SU-DHL-6 (cell line): ENCODE data around the gene SCT.

Experiments
- H2AFZ ChIP-seq: fragments of 200-600 bp; sonication (generic); 2 replicates; pipeline ENCODE4 v1.6.1; 2014; ENCODE audit warnings: low read depth, mild to moderate bottlenecking, moderate library complexity, mixed read lengths, antibody characterized with exemption, low read length; ENCODE audit not compliant: severe bottlenecking
- H3F3A ChIP-seq: fragments of 200-600 bp; shearing (Covaris generic); 2 replicates; pipeline ENCODE4 v1.6.0; 2016; ENCODE audit warnings: antibody characterized with exemption, mild to moderate bottlenecking; ENCODE audit not compliant: insufficient read depth
- H3K27ac ChIP-seq: fragments of 200-600 bp; sonication (generic); 2 replicates; pipeline ENCODE4 v1.5.1; 2016; ENCODE audit warnings: low read depth, mild to moderate bottlenecking, low read length, moderate library complexity, mixed read lengths
- H3K27me3 ChIP-seq: fragments of 200-600 bp; sonication (generic), shearing (Covaris generic); 2 replicates; pipeline ENCODE4 v1.6.0; 2014; ENCODE audit warnings: mild to moderate bottlenecking, low read length
- H3K36me3 ChIP-seq: fragments of 200-600 bp; sonication (generic); 2 replicates; pipeline ENCODE4 v1.6.1; 2014; ENCODE audit warnings: mild to moderate bottlenecking, low read length, mixed read lengths
- H3K4me2 ChIP-seq: fragments of 300-600, 200-600 bp; shearing (Covaris generic), sonication (generic); 2 replicates; pipeline ENCODE4 v1.6.0; 2014; ENCODE audit warnings: low read length, low read depth, mild to moderate bottlenecking; ENCODE audit not compliant: poor library complexity, severe bottlenecking
- H3K4me3 ChIP-seq: fragments of 200-600 bp; sonication (generic); 2 replicates; pipeline ENCODE4 v1.5.1; 2014; ENCODE audit warnings: antibody characterized with exemption, low read length, mild to moderate bottlenecking, mixed read lengths; ENCODE audit not compliant: insufficient read depth, poor library complexity, severe bottlenecking
- H3K79me2 ChIP-seq: fragments of 200-600 bp; sonication (generic); 2 replicates; pipeline ENCODE4 v1.6.1; 2014; ENCODE audit warnings: mild to moderate bottlenecking, low read length, moderate library complexity; ENCODE audit not compliant: insufficient read depth
- H3K9ac ChIP-seq: fragments of 200-600 bp; sonication (generic); 2 replicates; pipeline ENCODE4 v1.7.0; 2014; ENCODE audit warnings: mild to moderate bottlenecking, low read length
- H3K9me2 ChIP-seq: fragments of 200-600 bp; sonication (generic); replicated peaks from 2 replicates; pipeline ENCODE4 v1.6.1; 2014; ENCODE audit warnings: low read length; ENCODE audit not compliant: insufficient read depth
- H3K9me3 ChIP-seq: fragments of 200-600 bp; sonication (generic); 2 replicates; pipeline ENCODE4 v1.6.1; 2014; ENCODE audit warnings: low read length, mixed read lengths; ENCODE audit not compliant: insufficient read depth
- H4K20me1 ChIP-seq: fragments of 200-600 bp; sonication (generic); 2 replicates; pipeline ENCODE4 v1.6.1; 2014; ENCODE audit warnings: low read depth, mild to moderate bottlenecking, antibody characterized with exemption, low read length, moderate library complexity, mixed read lengths
- CTCF ChIP-seq: fragments of 200-600 bp; sonication (generic); IDR thresholded peaks from one replicate; pipeline ENCODE4 v1.5.1; 2017; ENCODE audit warnings: antibody characterized with exemption, mild to moderate bottlenecking, low read length, moderate library complexity; ENCODE audit not compliant: insufficient read depth, poor library complexity, severe bottlenecking
- EZH2phosphoT487 ChIP-seq: fragments of 200-600 bp; sonication (generic), shearing (Covaris generic); conservative IDR thresholded peaks from 2 replicates; pipeline ENCODE4 v1.6.1; 2018; ENCODE audit warnings: mild to moderate bottlenecking, antibody characterized with exemption, low read length, moderate library complexity, mixed read lengths

Gene SCT

GRCh38 chr11:598005-598680 lies 28.8 kb downstream of the SCT start:
- TF ChIP-seq CTCF (no peak), EZH2phosphoT487 (no peak)
- Histone ChIP-seq H3K27me3 (no peaks in the 10 kb centered on the region), H4K20me1 (no peaks in the 10 kb centered on the region; the same call in 1 of the 2 replicates), H2AFZ (no peak overlapping the region), H3K79me2 (no peaks in the 10 kb centered on the region), H3F3A (no peaks in the 10 kb centered on the region), H3K9ac (no peak overlapping the region), H3K4me2 (no peak overlapping the region), H3K9me3 (no peaks in the 10 kb centered on the region), H3K4me3 (no peak overlapping the region), H3K36me3 (peaks cover 5% of the 10 kb centered on the region; the same call in 1 of the 2 replicates), H3K27ac (no peak overlapping the region), H3K9me2 (no peaks in the 10 kb centered on the region)

- Histone ChIP-seq H3K27ac (no peak overlapping the region), H3K27me3 (no peaks in the 10 kb centered on the region), H4K20me1 (no peaks in the 10 kb centered on the region; the same call in 1 of the 2 replicates), H3K9me2 (no peaks in the 10 kb centered on the region), H3K4me2 (no peak overlapping the region), H3K36me3 (peaks cover 5% of the 10 kb centered on the region; the same call in 1 of the 2 replicates), H3K4me3 (no peak overlapping the region), H3K9ac (no peak overlapping the region), H3K9me3 (no peaks in the 10 kb centered on the region), H3K79me2 (no peaks in the 10 kb centered on the region), H2AFZ (no peak overlapping the region), H3F3A (no peaks in the 10 kb centered on the region)
- TF ChIP-seq CTCF = no peak
- no peak for TF ChIP-seq EZH2phosphoT487
Observed at GRCh38 chr11:597166-597725, 29.7 kb downstream of the SCT start.

- no peak overlapping the region for H2AFZ ChIP-seq
- H3K36me3 ChIP-seq = peaks cover 6% of the 10 kb centered on the region; the same call in 1 of the 2 replicates
- no peaks in the 10 kb centered on the region for H3K9me2 ChIP-seq
- H3K27me3 ChIP-seq = no peaks in the 10 kb centered on the region
- no peaks in the 10 kb centered on the region for H3F3A ChIP-seq
- H3K79me2 ChIP-seq = no peaks in the 10 kb centered on the region
- no peaks in the 10 kb centered on the region for H3K9me3 ChIP-seq
- H4K20me1 ChIP-seq = no peaks in the 10 kb centered on the region; the same call in 1 of the 2 replicates
- TF ChIP-seq CTCF (no peak), EZH2phosphoT487 (no peak)
- no peak overlapping the region for H3K9ac ChIP-seq
- no peak overlapping the region for H3K4me2 ChIP-seq
- no peak overlapping the region for H3K4me3 ChIP-seq
- no peak overlapping the region for H3K27ac ChIP-seq
Observed at GRCh38 chr11:596374-596773, 30.6 kb downstream of the SCT start.
